Glomerular visceral epithelial cell (primary cell): ENCODE data around the gene PKDCC.

Experiments
- DNase-seq: peaks from one replicate; pipeline ENCODE4 v3.0.0-alpha.2; 2016; ENCODE audit errors: extremely low spot score

PKDCC gene

DNA sequence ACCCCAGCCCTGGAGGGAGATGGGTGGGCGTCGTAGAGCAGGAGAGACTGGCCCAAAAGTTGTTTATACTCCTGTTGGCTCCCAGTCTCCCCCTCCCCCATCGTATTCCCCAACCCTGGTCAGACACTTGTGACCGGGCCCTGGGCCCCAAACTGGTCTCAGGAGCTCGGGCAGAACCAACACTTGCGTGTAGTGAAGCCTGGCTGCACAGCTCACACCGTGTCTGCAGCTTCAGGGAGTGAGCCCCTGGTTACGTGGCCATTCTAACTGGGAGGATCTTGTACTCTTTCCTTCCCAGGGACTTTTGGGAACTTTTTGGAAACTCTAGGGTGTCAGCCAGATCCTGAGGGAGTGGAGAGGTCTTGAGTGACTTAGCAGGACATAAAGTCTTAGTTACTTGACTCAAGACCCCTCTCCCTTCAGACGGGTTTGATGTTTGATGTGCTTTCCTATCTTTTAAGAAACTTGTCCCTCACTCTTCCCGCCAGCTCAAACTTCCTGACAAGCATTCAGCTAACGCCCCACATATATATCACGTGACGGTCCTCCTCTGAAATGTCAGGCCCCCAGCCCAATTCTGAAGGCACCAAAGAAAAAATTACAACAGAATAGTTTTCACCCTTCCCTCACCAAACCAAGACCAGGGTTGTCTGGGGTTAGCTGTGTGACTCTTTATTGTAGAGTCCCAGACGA, 2.3 kb downstream of the PKDCC start:
- DNase-seq: no peak

DNA sequence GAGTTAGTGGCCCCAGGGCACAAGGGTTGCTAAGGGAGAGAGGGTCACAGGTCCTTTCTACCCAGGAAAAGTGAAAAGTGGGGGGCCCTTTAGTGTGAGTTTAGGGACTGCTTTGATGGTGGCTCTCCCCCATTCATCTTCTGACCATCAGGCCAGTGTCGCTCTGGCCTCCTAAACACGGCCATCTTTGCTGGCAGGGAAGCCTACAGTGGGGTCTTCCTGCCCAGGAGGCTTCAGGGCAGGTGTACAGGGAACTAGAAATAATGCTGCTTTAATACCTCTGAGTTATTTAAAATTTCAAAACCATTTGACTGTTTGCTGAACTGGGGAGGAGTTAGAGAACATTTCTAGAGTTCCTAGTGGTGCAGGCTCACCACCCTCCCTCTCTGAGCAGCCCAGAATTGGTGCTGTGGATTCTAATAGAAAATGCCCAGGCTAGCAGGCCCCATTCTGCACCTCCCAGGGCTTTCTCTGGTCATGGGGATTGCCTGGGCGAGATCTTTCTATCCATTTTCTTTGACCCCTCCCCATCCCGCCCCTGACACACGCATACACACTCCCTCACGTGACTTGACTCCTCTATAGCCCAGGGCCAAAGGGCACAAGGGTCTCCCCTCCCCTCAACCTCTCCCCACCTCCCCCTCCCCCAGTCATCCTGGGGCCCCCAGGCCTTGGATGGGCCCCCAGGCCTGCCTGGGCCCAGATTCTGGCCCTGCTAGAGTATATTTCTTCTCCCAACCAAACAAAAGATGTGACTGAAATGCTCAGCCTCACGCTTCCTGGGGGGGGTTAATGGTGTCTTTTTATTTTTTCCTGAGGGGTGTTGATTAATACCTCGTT, 3.1 kb downstream of the PKDCC start:
- no peak for DNase-seq

DNA sequence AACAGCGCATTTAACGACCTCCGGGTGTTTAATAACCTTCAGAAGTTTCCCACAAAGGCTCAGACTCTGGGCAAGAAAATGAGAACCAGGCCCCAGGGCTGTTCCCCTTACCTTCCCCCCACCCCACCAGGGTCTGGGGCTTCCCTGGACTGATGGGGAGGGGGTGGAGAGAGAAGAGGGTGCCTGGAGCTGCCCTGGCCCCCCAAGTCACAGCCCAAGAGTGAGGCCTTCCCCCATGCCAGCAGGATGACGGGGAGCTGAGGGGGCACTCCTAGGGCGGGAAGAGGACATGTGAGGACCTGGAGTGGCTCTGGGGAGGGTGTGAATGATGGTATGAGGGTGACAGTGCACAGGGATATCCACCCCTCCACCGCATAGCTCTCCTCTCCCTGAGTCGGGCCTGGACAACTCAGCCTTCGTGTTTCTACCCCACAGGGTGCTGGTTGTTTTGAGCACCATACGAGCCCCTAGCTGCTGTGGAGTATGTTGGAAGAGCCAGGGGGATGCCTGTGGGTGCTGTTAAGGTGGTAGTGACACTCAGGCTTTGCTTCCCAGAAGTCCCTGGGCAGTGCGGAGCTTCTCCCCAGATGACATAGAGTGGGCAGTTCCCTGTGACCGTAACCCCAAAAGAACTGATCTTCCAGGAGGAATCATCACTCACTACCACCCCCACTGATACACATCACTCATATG, 3.9 kb downstream of the PKDCC start:
- DNase-seq: no peak

DNA sequence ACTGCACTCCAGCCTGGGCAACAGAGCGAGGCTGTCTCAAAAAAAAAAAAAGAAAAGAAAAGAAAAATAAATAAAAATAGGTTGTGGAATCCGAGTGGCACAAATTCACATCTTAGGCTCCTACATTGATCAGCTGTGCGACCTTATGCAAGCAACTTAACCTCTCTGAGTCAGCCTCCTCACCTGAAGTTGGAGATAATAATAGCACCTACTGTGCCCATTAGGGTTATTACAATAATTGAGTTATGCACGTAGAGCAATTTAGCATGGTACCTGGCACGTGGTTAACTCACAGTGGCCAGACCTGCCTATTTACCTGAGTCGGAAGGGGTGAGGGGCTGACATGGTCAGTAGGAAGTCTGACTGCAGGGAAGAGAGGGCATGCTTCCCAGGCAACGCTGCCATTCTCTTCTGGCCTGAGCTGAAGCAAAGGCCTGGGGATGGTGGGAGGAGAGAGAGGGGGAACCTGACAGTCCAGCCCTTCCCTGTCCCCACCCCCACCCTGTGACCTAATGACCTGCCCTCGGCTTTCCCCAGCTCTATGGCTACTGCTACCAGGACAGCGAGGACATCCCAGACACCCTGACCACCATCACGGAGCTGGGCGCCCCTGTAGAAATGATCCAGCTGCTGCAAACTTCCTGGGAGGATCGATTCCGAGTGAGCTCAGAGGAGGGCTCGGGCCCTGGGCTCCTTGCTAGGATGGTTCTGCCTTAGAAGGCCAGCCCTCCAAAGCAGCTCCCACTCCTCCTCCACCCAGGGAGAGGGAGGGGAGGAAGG, 5.1 kb downstream of the PKDCC start:
- DNase-seq: no peak

DNA sequence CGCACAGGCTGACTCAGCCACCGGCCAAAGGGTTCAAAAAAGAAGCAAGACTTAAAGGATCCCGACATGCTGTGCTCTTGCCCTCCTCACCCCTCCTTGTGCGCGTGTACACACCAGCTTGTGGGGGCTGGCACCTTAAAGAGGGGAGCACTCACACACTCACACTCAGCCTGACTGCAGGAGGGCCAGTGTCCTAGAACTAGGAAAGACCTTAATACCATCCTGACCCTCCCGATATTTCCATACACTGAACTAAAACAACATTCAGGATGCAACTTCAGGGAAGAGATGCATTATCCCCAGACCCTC, 5.6 kb downstream of the PKDCC start:
- DNase-seq: no peak

DNA sequence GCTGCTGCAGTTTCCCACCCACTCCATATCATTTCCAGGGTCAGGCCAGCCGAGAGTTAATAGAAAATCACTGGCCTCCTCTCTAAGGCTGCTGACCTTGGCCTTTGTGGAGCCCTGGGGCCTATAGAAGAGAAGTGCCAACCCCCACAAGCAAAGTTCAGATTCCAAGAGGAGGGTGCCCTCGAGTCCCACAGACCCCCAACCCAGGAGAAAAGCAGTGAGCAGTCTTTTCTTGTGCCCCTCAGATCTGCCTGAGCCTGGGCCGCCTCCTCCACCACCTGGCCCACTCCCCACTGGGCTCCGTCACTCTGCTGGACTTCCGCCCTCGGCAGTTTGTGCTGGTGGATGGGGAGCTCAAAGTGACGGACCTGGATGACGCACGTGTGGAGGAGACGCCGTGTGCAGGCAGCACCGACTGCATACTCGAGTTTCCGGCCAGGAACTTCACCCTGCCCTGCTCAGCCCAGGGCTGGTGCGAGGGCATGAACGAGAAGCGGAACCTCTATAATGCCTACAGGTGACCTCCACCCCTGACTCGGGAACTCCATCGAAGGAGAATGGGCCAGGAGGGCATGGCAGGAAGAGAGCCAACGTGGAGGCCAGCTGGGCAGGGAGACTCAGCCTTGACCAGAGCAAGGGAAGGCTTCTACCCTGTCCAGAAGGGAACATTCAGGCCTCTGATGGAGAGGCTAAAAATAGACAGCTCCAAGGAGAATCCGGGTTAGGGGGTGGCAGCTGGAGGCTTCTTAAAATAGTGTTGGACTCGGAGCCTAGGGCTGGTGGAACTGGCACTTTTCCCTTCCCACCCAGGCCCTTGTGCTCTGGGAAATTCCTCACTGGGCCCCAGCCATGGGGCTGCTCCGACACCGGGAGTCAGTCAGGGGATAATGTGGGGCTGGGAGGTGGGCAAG, 6.2 kb downstream of the PKDCC start:
- no peak for DNase-seq

DNA sequence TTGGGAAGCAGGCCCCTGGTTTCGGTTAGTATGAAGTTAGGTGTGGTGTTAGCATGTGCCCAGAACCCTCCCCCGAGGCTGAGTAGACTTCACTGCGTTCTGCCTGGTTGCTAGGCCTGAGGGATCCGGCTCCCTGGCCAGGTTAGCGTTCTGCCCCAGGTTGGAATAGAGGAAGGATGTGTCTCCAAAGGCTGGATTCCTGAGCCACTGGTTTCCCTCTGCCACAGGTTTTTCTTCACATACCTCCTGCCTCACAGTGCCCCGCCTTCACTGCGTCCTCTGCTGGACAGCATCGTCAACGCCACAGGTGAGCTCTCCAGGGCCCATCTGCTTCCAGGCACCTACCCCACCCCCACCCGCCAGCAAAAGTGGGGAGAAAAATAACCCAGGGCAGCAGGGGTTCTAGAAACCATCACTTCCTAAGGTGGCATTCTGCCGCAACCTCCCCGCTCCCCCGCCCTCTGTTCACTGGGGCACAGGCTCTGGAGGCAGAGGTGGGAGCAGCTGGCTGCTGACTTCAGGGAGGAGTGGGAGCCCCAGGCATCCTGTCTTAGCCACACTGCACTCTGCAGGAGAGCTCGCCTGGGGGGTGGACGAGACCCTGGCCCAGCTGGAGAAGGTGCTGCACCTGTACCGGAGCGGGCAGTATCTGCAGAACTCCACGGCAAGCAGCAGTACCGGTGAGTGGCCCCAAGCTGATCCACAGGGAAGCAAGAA, 7.1 kb downstream of the PKDCC start:
- DNase-seq: no peak

DNA sequence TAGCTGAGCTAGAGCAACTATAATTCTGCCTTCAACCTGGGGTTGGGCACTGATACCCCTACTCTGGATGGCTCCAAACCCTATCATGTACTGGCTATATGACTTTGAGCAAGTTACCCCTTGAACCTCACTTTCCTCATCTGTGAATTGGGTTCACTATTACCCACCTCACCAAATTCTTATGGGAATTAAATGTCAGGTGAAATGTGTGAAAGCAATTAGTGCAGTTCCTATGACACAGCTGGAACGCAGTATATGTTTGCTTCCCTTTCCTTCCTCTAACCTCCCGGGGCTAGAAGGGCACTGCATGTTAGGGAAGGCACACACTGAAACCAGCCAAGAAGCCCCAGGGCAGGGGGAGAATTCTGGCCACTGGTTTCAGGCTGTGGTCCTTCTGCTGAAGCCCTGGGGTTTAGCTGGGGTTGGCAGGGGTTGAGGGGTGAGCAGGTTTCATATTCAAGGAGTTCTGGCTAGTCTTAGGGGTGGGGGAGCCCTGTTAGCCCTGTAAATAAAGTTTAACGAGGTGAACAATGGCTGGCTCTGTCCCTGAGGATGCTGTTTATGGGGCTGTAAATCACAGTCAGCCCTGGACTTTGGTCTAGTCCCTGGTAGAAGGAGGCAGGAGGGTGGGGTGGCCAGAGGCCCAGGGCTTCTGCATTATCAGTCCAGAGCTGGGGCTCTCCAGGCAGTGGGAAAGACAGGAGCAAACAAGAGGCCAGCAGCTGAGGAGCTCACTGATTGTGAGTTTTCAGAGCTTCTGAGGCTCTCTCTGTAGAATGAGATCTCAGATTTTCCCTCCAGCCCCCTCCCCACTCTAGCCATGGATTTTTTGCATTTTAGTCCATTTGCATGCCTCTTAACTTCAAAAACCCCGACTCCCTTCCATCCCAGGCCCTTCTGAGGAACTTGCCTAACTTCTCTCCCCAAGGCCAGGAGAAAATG, 8.0 kb downstream of the PKDCC start:
- no peak for DNase-seq

DNA sequence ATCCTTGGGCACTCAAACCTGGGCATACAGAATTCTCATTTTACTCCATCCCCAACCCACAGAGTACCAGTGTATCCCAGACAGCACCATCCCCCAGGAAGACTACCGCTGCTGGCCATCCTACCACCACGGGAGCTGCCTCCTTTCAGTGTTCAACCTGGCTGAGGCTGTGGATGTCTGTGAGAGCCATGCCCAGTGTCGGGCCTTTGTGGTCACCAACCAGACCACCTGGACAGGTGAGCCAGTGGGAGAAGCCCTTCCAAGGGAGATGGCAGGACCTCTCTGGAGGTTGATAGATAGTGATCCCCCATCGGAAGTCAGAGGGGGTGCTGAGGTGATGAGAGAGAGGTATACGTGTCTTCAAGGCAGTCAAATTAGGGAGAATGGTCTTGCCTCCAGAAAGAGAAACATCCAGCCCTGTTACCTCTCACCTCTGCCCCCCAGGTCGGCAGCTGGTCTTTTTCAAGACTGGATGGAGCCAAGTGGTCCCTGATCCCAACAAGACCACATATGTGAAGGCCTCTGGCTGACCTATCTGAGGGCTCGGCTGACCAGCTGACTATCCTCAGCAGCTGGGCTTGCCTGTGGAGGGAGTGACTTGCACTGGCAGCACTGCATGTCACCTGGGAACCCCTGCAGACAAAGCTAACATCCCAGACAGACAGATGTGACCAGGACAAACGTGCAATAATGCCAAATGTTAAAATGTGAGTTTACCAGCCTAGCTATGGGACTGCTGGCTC, 9.5 kb downstream of the PKDCC start:
- no peak for DNase-seq

DNA sequence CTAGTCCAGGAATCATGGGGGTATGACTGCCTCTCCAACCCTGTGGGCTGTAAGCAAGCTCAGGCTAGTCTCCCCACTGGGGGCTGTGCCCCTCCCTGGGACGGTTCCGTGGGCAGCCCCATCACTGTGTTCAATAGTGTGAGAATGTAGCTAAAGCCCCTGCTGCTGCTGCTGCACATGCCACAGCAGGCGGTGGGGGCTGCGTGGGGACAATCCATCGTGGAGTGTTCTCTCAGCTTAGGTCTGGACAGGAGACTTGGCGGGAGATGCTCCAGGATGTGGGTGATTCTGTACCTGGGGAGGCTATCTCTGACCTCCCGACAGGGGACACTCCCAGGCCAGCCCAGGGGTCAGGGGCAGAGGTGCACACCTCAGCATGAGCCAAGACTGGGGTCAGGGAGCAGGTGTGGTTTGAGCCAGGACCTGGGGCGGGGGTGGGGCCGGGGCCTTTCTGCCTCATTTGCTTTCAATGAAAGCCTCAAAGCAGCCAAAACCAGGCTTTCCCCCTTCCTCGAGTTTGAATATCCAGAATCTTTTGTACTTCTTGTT, 10.2 kb downstream of the PKDCC start:
- no peak for DNase-seq

DNA sequence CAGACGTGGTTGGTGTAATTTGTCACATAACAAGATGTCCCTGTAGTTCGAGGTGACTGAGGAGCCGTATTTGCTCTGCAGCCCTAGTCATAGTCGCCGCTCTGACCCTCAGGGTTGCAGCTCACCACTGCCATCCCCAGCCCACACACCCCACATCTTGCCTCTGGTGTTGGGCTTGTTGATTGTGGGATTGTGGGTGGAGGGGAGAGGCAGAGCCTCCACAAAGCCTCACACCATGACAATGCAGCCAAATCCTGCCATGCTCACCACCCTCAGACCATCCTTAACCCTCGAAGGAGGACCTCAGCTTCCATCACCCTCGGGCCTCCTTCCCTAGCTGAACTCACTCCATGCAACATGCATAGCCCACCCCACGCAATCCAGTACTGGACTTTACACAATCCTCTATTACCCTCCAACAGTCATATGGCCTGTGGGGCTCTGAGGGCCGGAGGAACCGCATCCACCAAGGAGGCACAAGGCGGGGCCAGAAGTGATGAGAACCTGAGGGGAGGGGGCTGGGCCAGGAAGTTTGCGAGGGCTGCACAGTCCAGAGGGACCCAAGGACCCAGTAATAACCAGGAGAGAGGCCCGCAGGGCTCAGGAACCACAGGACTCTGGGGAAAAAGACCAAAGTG, 11.6 kb downstream of the PKDCC start:
- DNase-seq: no peak

DNA sequence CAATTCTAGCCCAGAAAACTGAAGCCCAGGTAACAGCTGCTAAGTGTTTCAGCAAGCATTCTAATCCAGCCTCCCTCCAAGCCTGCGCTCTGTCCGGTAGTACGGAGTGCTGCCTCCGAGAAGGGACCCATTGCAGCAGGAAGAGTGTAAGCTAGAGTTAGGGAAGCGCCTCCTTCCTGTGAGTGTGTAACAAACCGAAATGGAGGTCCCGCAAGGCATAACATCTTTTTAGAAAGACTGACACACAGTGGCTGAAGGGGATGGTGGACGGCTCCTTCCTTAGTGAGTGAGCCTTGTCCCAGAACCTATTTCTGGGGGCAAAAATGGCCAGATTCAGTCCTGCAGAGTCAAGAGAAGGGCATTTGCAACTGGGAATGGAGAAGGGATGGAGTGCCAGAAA, 12.2 kb downstream of the PKDCC start:
- no peak for DNase-seq

DNA sequence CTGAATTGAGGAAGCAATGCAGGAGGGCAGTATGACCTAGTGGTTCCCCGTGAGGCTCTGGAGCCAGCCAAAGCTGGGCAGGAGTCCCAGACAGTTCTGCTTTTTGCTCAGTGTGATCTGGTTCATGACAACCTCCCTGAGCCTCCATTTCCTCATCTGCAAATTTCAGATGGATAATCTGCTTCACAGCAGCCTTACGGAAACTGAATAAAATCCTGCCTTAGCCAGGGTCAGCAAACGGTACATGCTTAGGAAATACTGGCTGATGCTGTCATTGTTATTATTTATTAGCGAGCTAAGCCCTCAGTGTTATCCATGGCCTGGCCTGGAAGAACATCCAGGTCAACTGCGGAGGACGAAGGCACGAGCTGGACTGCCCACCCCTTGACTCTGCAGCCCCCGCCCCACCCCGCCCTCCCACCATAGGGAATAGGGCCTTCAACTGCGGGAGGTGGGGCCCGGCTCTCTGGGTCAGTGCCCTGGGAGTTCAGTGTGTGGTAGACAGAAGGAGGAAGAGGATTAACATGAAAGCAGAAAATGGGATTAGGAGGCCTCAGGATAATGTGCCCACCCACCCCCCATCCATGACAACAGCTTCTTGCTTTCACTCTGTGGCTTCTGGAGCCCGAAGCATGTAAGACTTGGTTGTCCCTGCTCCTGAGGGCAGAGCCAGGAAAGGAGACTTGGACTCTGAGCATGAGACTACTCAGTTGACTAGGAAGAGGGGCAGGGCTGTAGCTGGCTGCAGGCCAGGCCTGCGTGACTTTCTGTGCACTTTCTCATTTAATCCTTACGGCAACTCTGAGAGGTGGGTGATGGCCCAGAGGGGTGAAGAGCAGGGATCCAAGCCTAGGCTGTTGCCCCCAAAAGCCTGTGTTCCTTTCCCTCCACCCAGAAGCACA, 13.1 kb downstream of the PKDCC start:
- DNase-seq: no peak

DNA sequence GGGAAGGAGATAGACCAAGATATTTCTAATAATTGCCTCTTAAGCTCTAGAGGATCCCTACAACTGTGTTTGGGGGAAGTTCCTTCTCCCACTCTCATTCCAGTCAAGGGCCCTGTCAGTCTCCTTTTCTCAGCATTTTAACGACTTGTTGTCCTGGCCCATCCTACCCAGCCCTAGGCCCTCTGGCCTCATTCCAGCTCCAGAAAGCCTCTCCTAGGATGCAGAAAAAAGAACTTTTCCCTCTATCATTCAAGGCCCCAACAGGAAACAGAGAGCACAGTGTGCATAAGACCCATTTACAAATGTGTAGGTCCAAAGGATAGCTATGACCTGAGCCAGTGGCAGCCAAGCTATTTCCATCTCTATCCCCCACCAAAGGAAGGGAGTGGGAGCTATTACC, 14.0 kb downstream of the PKDCC start:
- DNase-seq: no peak

DNA sequence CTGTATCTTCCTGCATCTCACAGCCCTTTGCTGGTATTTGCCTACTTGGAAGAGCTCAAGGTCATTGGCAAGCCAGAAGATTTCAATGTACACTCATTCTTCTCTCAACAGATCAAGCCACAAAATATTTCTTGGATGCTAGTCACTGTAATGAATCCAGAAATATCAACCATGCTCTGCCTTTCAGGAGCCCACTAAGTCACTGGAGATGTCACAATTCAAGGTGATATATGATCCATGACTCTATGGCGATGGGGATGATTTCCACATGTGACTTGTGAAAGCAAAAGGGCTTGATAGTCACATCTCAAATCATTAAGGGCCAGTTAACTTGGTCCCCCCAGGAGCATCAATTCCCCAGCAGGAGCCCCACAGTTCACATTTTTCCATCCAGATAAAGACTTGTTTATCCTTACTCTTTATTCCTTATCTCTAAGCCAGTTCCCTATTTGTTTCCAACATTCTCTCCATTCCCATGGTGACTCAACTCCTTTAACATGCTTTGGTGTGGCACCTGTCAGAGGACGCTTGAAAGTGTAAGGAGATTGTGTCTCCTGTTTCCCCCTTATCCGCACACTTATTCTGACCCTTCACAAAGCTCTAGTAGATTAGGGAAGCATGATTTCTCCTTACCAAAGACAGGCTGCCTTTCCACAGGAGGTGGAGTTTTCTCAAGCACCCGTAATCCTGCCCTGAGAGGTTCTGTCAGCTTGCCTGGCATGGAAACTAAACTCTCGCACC, 15.8 kb downstream of the PKDCC start:
- no peak for DNase-seq

DNA sequence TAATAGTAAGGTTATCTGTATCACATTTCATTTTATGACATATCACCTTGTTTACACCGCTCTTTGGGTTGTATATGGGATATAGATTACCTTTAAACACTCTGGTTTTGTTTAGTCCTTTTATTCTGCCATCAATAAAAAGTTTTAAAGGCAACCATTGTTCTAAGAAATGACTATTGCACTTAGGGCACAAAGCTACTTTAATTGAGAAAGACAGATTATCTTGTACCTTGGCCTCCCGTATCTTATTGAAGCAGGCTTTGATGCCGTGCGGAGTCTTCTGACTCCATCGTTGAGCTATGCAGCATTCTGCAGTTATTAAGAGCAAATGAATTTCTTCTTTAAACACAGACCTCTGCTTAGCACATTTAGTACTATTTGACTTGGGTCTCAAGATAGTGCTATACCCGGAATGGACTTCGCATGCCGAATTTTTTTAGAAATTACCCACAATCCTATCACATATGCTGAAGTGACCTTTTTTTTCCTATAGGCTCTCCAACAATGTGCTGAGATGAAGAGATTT, 16.7 kb downstream of the PKDCC start:
- DNase-seq: no peak
